ENCODE measurements around the gene ALCAM.

ALCAM gene

DNA sequence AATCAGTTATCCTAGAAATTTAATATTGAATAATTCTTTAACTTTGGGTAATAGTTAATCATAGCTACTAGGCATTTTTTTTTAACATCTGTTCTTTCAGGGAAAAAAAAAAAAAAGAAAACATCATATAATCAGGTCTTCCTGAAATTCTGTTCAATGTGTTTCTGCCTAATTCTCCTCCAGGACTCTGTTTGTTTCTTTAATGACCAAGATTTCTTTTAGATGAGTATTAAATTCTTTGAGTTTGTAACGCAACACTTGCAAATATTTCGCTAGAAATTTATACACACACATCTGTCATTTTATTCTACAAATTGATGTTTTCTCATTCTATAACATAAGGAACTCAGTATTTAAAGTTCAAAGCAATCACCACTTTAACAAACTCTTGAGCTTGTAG, 56.7 kb downstream of the ALCAM start (continued):
- TF ChIP-seq SP3 (tag by site-specific recombination; IDR thresholded peaks at IDR 0.05) = no peak

DNA sequence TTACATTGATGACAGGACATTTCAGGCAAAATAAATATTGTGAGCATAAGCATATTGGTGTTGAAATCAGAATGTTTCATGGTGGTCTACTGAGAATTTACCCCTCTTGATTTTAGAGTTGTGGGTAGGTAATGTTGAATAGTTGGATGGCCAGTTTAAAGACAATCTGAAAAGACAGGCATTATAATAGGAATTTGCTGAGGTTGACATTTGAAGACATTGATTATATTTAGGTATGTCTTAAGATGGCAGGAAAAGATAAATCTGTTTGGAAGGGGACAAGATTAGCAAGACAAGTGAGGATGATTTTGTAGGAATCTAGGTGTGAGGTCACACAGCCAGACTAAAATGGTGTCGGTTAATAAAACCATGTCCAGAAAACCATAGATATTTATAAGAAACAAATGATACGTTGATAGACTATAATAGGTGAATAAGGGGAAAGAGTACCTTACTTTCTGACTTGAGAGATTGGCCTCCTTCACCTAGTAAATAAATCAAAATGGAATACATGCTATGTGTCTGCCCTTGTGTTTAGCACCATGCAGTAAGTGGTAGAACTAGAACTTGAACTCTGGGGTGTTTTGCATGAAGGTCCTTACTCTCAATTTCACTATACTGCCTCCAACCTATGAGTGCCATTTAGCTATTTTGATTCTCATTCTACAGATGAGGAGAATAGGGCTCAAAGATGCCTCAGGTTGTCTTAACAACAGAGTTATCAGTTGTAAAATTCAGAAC, 57.9 kb downstream of the ALCAM start:
- no peaks in the 10 kb centered on the region for H3K9me3 ChIP-seq (ENCODE audit: control insufficient read depth, insufficient read depth, low read depth, low read length)
- TF ChIP-seq ZNF548 (tag by site-specific recombination; IDR thresholded peaks at IDR 0.05) (no peak), KLF1 (tag by site-specific recombination; IDR thresholded peaks at IDR 0.05) (no peak), ZNF16 (tag by site-specific recombination; IDR thresholded peaks at IDR 0.05; ENCODE audit: low read depth) (no peak), ZBTB8A (tag by site-specific recombination; IDR thresholded peaks at IDR 0.05) (no peak)
- TF ChIP-seq, protein P1, sequence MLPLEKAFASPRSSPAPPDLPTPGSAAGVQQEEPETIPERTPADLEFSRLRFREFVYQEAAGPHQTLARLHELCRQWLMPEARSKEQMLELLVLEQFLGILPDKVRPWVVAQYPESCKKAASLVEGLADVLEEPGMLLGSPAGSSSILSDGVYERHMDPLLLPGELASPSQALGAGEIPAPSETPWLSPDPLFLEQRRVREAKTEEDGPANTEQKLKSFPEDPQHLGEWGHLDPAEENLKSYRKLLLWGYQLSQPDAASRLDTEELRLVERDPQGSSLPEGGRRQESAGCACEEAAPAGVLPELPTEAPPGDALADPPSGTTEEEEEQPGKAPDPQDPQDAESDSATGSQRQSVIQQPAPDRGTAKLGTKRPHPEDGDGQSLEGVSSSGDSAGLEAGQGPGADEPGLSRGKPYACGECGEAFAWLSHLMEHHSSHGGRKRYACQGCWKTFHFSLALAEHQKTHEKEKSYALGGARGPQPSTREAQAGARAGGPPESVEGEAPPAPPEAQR (tag by site-specific recombination; IDR thresholded peaks at IDR 0.05) = no peak
- no peak overlapping the region for H3K27ac ChIP-seq (ENCODE audit: extremely low read depth, low read depth, low read length)
- no peaks in the 10 kb centered on the region for H3K36me3 ChIP-seq (ENCODE audit: control insufficient read depth in 2 of 2, insufficient read depth in 1 of 2, low read length in 2 of 2)
- POLR2A ChIA-PET = no interaction called here
- no peaks in the 10 kb centered on the region for H3K4me1 ChIP-seq (ENCODE audit: control insufficient read depth, insufficient read depth, low read length)
- H3K4me3 ChIP-seq (ENCODE audit: low read depth, low read length) = no peak overlapping the region
- CTCF ChIA-PET = interaction anchor here (0.7 kb wide), 1 partner anchor 1185 kb away, joined by 5 read pairs; no protein-coding TSS in a partner anchor

DNA sequence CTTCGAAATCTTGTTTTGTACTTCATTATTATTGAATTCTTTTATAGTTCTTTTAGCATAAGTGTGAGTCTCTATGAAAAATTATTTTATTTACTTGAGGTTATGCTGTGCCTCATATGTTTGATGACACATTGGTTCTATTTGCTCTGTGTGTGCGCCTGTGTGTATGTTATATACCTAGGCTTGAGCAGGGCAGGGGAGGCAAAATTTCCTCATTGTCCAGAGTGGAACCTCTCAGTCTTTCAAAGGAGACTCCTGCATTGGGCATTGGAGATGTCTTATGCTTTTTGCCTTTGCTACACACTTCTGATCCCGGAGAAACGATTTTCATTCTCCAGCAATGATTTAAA, 58.4 kb downstream of the ALCAM start:
- H3K4me1 ChIP-seq (ENCODE audit: control insufficient read depth, insufficient read depth, low read length) = no peaks in the 10 kb centered on the region
- CTCF ChIA-PET = interaction anchor here (0.7 kb wide), 1 partner anchor 1184 kb away, joined by 5 read pairs; no protein-coding TSS in a partner anchor
- H3K36me3 ChIP-seq (ENCODE audit: control insufficient read depth in 2 of 2, insufficient read depth in 1 of 2, low read length in 2 of 2) = no peaks in the 10 kb centered on the region
- POLR2A ChIA-PET = no interaction called here
- no peaks in the 10 kb centered on the region for H3K9me3 ChIP-seq (ENCODE audit: control insufficient read depth, insufficient read depth, low read depth, low read length)
- H3K27ac ChIP-seq (ENCODE audit: extremely low read depth, low read depth, low read length) = no peak overlapping the region
- TF ChIP-seq KLF7 (tag by site-specific recombination; IDR thresholded peaks at IDR 0.05; ENCODE audit: borderline replicate concordance) (no peak), ZNF19 (tag by site-specific recombination; IDR thresholded peaks at IDR 0.05; ENCODE audit: low read depth) (no peak), HOXC10 (CRISPR knock-in tag; IDR thresholded peaks at IDR 0.05) (no peak), ZNF433 (tag by site-specific recombination; IDR thresholded peaks at IDR 0.05; ENCODE audit: low read depth) (no peak), ZNF600 (tag by site-specific recombination; IDR thresholded peaks at IDR 0.05) (no peak), ZNF549 (tag by site-specific recombination; IDR thresholded peaks at IDR 0.05) (no peak), ZNF266 (tag by site-specific recombination; IDR thresholded peaks at IDR 0.05; ENCODE audit: low read depth) (no peak), ZNF501 (tag by site-specific recombination; IDR thresholded peaks at IDR 0.05) (no peak), ZNF146 (tag by site-specific recombination; IDR thresholded peaks at IDR 0.05) (no peak), ZFP41 (tag by site-specific recombination; IDR thresholded peaks at IDR 0.05; ENCODE audit: borderline replicate concordance) (no peak), GLI4 (tag by site-specific recombination; IDR thresholded peaks at IDR 0.05) (no peak), ZSCAN23 (tag by site-specific recombination; IDR thresholded peaks at IDR 0.05) (no peak), SCRT2 (tag by site-specific recombination; IDR thresholded peaks at IDR 0.05) (no peak), ZBTB1 (tag by site-specific recombination; IDR thresholded peaks at IDR 0.05) (no peak)
- TF ChIP-seq, protein P2, sequence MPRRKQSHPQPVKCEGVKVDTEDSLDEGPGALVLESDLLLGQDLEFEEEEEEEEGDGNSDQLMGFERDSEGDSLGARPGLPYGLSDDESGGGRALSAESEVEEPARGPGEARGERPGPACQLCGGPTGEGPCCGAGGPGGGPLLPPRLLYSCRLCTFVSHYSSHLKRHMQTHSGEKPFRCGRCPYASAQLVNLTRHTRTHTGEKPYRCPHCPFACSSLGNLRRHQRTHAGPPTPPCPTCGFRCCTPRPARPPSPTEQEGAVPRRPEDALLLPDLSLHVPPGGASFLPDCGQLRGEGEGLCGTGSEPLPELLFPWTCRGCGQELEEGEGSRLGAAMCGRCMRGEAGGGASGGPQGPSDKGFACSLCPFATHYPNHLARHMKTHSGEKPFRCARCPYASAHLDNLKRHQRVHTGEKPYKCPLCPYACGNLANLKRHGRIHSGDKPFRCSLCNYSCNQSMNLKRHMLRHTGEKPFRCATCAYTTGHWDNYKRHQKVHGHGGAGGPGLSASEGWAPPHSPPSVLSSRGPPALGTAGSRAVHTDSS (tag by site-specific recombination; IDR thresholded peaks at IDR 0.05) = no peak
- TF ChIP-seq, protein P3, sequence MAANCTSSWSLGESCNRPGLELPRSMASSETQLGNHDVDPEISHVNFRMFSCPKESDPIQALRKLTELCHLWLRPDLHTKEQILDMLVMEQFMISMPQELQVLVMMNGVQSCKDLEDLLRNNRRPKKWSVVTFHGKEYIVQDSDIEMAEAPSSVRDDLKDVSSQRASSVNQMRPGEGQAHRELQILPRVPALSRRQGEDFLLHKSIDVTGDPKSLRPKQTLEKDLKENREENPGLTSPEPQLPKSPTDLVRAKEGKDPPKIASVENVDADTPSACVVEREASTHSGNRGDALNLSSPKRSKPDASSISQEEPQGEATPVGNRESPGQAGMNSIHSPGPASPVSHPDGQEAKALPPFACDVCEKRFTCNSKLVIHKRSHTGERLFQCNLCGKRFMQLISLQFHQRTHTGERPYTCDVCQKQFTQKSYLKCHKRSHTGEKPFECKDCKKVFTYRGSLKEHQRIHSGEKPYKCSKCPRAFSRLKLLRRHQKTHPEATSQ (tag by site-specific recombination; IDR thresholded peaks at IDR 0.05) = no peak
- TF ChIP-seq, protein P4, sequence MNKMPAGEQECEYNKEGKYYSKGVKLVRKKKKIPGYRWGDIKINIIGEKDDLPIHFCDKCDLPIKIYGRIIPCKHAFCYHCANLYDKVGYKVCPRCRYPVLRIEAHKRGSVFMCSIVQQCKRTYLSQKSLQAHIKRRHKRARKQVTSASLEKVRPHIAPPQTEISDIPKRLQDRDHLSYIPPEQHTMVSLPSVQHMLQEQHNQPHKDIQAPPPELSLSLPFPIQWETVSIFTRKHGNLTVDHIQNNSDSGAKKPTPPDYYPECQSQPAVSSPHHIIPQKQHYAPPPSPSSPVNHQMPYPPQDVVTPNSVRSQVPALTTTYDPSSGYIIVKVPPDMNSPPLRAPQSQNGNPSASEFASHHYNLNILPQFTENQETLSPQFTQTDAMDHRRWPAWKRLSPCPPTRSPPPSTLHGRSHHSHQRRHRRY (tag by site-specific recombination; IDR thresholded peaks at IDR 0.05) = no peak
- TF ChIP-seq, protein P5, sequence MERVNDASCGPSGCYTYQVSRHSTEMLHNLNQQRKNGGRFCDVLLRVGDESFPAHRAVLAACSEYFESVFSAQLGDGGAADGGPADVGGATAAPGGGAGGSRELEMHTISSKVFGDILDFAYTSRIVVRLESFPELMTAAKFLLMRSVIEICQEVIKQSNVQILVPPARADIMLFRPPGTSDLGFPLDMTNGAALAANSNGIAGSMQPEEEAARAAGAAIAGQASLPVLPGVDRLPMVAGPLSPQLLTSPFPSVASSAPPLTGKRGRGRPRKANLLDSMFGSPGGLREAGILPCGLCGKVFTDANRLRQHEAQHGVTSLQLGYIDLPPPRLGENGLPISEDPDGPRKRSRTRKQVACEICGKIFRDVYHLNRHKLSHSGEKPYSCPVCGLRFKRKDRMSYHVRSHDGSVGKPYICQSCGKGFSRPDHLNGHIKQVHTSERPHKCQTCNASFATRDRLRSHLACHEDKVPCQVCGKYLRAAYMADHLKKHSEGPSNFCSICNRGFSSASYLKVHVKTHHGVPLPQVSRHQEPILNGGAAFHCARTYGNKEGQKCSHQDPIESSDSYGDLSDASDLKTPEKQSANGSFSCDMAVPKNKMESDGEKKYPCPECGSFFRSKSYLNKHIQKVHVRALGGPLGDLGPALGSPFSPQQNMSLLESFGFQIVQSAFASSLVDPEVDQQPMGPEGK (tag by site-specific recombination; IDR thresholded peaks at IDR 0.05) = no peak
- no peak overlapping the region for H3K4me3 ChIP-seq (ENCODE audit: low read depth, low read length)

Measured in HEK293 (cell line).